NCI-H146 treated with DMSO at 0.1 percent for 48 hours (cell line): ENCODE data around the gene SPINT1.
A peak's percentile ranks its signal among the peaks of the same experiment; 100 is the strongest.

Experiments
- DNase-seq: peaks from one replicate; lab custom pipeline; 2025; ENCODE audit not compliant: unreplicated experiment; lab: John Stamatoyannopoulos, UW

SPINT1 gene, protein sequence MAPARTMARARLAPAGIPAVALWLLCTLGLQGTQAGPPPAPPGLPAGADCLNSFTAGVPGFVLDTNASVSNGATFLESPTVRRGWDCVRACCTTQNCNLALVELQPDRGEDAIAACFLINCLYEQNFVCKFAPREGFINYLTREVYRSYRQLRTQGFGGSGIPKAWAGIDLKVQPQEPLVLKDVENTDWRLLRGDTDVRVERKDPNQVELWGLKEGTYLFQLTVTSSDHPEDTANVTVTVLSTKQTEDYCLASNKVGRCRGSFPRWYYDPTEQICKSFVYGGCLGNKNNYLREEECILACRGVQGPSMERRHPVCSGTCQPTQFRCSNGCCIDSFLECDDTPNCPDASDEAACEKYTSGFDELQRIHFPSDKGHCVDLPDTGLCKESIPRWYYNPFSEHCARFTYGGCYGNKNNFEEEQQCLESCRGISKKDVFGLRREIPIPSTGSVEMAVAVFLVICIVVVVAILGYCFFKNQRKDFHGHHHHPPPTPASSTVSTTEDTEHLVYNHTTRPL

DNA sequence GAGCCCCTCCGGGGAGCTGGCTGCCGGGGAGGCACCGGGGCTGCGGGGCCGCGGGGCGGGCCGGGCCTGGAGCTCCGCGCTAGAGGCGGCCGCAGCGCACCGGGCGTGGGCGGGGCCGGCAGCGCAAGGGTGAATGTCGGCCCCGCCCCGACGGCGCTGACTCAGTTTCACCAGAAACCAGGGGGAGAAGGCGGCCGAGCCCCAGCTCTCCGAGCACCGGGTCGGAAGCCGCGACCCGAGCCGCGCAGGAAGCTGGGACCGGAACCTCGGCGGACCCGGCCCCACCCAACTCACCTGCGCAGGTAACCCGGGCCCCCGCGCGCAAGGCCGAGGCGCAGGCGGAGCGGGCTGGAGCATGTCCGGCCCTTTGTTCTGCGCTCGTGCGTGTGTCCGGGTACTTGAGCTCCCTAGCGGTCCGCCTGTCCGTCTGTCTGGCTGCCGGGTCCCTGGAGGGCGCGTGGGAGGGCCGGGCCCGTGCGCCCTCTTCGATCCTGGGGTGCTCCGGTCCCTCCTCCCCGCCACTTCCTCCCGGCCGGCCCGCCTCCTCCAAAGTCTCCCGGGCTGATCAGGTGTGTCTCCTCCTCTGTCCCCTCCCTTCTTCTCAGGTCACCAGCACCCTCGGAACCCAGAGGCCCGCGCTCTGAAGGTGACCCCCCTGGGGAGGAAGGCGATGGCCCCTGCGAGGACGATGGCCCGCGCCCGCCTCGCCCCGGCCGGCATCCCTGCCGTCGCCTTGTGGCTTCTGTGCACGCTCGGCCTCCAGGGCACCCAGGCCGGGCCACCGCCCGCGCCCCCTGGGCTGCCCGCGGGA lies at the start of gene SPINT1:
Gene SPINT1 (plus strand): TSS at position 164 of the 811 bp plus-strand sequence. CDS start 507 bp downstream, at position 671.
- peak; percentile 17 for DNase-seq

DNA sequence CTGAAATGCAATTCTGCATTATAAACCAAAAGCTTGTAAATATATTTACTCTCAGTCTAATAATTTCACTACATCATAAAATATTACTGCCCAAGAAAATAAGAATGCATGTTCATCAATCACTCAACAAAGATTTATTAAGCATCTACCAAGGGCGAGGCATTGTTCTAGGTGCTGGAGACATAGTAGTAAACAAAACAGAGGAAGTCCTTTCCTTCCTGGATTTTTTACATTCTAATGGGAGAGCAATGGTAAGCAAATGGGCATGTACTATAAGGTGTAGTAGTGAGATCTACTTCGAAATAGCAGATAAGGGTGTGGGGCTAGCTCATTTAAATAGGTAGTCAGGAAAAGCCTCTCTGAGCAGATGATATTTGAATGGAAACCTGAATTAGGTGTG lies 47.8 kb upstream of the SPINT1 start:
- no peak for DNase-seq

DNA sequence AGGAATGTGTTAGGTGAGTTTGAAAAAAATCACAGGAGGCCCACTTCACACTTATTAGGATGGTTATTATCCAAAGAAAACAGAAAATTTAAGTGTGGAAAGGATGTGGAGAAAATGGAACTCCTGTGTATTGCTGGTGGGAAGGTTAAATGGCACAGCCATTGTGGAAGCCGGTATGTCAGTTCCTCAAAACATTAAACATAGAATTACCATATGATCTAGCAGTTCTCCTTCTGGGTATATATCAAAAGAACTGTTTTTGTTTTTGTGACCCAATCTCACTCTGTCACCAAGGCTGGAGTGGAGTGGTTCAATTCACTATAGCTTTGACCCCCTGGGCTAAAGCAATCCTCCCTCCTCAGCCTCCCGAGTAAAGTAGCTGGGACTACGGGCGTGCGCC lies 47.3 kb upstream of the SPINT1 start:
- no peak for DNase-seq

DNA sequence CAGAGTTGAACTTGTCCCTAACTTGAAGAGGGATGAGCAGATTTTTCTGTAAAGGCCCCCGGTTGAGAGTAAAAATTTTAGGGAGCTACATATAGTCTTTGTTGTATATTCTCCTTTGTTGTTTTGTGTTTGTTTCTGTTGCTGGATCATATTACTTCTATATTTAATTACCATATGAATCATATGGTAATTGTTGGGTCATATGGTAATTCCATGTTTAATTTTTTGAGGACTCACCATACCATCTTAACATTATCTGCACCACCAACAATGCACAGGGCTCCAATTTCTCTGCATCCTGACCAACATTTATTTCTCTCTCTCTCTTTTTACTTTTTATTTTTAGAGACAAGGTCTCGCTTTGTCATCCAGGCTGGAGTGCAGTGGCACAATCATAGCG lies 44.3 kb upstream of the SPINT1 start:
- DNase-seq = no peak

DNA sequence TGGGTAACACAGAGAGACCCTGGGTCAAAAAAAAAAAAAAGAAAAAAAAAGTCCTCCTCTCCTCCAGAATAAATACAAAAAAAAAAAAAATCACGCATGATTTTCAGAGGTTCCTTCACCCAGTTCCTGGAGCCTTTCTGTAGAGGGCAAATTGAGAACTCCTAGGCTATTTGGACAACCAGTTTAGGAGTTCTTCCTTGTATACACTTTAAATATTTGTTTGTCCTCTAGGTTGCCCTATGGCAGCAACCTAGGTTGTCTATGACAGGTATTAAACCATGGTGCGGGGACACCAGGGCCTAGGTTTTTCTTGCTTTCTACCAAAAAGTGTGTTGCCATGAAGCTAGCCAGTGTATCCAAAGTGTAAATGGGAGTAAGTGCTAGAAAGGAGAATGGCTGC lies 40.8 kb upstream of the SPINT1 start:
- no peak for DNase-seq

DNA sequence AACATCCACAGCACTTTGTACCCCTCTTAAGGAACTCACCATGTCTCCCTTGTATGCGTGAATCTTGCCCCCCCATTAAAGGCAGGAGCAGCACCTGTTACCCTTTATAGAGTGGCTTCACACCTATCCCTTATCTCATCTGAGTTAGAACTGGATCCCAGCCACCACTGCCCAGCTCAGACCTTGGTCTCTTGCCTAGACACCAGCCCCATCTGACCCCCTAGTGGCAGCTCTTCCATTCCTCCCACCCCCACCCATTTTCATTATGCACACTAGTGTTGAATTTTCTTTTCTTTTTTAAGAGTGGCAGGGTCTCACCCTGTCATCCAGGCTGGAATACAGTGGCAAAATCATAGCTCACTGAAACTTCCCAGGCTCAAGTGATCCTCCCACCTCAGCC lies 40.2 kb upstream of the SPINT1 start:
- no peak for DNase-seq

DNA sequence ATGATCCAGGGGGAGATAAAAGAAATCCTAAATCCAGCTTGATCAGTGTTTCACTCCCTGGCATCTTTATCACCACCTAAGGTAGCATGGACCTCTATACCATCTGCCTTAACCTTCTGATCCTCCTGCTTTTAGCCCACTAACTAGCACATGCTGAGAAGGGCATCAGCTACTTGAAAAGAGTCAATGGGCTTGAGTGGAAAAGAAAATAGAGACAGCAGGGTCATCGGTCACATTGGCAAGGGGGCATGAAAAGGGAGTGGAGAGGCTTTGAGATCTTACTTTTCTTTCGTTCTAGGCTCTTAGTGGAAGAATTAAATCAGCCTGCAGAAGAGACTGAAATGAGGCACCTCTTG lies 37.2 kb upstream of the SPINT1 start:
- no peak for DNase-seq

DNA sequence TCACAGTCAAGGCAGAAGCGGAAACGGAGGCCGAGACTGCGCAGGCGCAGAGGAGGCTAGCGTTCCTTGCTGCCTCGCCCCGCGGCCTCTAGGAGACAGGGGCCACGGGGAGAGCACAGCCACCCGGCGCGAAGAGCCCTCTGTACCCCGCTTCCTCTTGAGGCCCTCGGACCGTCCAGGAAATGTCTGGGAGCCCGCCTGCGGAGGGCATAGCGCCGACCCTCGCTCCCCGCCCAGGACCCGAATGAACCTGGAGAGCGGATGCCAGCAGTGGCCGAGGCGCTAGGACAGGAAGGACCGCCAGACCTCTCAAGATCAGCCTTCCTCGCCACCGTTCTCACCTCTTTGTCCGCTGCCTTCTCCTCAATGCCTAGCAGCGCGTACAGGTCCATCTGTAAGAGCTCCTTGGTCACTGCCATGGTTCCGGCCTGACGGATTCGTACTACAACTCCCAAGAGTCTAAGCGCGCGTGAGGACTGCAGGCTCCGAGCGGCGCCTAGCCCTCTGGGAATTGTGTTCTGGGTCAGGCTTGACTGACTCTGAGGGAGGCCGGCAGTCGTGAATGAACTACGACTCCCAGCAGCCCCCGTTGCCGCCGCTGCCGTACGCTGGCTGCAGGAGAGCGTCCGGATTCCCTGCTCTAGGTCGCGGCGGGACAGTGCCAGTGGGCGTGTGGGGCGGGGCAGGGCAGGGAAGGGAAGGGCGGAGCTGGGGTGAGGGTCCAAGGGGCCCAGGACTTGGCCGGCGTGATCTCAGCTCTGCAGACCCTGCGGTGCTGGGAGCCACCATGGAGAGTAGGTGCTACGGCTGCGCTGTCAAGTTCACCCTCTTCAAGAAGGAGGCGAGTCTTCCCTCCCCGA lies 36.6 kb upstream of the SPINT1 start, which contains the start of the genes DNAJC17 and ZFYVE19:
Gene DNAJC17 (minus strand): TSS at position 446 of the 860 bp plus-strand sequence. CDS start 27 bp downstream, at position 419.
Gene ZFYVE19 (plus strand): TSS at position 62 of the 860 bp plus-strand sequence. CDS start 501 bp downstream, at position 563.
- DNase-seq = peak; percentile 87

DNA sequence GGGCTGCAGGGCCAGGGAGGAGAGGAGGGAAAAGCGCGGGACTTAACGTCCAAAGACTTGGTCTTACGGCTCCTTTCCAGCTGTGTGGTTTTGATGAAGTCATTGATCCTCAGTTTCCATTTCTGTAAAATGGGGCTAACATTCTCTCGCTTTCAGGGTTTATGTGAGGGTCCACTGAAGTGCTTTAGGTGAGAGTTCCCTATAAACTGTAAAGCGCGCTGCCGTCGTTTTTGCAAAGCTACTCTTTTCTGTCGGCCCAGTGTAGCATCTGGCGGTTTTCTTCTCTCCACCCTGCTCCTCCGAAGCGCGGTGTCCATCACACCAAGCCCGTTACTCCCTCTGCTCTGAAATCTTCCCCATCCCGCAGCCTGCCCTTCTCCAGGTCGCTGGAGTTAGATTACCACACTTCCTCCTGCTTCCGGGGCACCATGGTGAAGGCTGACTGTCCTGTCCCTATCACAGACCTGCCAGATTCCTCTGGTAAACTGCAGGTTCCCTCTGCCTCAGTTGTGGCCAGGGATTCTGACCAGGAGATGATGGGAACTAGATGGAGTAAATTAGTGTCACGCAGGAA lies 35.9 kb upstream of the SPINT1 start:
- DNase-seq = no peak

DNA sequence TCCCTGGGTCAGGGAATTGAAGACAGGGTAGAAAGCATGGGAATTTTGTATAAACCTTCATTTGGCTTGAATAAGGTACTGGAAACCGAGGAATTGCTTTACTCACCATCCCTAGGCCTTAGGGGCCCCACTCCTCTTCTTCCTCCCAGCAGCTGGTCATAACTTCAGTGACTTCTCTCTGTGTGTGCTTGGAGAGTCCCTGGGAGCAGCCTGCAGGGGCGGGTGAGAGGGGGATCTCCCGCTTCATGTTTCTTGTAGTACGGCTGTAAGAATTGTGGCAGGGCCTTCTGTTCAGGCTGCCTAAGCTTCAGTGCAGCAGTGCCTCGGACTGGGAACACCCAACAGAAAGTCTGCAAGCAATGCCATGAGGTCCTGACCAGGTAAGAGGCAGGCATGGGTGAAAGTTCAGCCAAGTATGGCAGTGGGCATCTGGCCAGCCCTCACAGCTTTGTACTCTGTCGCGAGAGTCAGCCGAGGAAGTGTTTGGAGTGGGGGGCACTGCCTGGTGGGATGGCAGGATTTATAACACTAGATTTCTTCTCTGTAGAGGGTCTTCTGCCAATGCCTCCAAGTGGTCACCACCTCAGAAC lies 34.9 kb upstream of the SPINT1 start:
- DNase-seq = no peak

DNA sequence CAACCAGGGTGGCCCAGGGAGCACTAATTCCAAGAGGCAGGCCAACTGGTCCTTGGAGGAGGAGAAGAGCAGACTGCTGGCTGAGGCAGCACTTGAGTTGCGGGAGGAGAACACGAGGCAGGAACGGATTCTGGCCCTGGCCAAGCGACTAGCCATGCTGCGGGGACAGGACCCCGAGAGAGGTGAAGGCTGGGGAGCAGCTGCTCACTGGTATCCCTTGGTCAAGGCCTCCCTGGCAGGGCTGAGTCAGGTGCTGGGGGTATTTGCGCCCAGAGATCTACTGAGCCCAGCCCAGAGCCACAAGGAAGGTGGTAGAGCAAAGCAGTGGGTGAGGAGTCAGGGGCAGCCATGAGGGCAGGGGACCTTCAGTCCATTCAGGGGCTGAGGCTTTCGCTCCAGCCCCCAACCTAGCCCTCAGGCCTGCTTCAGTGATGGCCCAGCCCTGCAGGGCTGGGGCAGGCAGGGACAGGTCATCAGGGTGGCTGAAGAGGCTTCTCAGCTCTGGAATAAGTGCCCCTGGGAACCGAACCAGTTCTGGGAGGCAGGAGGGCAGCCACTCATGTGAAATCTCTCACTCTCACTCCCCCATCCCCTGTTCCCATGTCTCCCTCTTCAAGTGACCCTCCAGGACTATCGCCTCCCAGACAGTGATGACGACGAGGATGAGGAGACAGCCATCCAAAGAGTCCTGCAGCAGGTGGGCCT lies 31.0 kb upstream of the SPINT1 start:
- DNase-seq = no peak

DNA sequence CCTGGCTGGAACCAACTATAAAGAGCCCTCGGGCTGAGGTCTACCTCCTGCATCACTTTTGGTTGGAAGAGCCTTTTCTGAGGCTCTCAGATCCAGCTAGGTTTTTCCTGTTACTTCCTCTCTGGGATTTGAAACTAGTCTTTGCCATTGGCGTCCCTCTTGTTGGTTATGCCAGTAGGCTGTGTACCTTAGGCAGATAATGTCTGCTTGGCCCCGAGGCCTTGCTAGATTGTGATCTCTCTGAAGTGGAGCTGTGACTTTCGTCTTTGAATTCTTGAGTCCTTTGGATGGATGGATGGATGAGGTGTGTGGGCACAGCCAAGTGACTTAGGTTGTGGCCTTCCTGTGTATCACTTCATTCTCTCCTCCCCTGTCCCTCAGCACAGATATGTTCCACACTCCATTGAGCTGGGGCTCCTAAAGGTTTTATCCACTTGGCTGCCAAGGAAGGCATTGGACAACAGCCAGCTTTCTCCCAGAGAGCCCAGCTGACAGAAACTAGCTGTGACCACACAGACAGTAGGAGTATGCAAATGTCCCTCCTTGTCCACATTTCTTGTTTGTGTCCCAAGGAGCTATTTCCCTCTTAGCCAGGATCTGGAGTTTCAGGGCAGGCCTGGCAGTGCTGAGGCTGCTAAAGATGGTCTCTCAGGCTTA lies 28.7 kb upstream of the SPINT1 start:
- DNase-seq = no peak

DNA sequence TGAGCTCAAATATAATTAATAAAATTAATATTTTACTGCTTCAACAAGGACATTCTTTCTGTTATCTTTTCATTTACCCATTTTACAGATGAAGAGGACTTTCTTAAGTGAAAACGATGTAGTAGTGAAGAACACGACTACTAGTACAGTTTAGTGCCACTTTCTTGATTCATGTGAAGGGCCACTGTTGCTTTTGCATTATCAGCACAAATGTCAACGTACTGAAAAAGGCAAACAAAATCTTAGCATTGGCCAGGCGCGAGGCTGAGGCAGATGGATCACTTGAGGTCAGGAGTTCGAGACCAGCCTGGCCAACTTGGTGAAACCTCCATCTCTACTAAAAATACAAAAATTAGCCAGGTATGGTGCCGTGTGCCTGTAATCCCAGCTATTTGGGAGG lies 24.8 kb upstream of the SPINT1 start:
- no peak for DNase-seq

DNA sequence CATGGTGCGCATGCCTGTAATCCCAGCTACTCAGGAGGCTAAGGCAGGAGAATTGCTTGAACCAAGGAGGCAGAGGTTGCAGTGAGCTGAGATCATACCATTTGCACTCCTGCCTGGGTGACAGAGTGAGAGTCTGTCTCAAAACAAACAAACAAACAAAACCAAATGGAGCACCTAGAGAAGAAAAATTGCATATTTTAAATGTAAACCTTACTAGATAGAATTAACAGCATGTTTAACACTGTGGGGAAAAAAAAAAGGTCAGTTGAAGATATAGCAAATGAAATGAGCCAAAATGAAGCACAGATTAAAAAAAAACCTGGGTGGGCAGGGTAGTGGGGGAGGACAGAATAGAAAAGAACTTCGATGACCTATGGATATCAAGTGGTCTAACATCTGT lies 22.7 kb upstream of the SPINT1 start:
- no peak for DNase-seq

DNA sequence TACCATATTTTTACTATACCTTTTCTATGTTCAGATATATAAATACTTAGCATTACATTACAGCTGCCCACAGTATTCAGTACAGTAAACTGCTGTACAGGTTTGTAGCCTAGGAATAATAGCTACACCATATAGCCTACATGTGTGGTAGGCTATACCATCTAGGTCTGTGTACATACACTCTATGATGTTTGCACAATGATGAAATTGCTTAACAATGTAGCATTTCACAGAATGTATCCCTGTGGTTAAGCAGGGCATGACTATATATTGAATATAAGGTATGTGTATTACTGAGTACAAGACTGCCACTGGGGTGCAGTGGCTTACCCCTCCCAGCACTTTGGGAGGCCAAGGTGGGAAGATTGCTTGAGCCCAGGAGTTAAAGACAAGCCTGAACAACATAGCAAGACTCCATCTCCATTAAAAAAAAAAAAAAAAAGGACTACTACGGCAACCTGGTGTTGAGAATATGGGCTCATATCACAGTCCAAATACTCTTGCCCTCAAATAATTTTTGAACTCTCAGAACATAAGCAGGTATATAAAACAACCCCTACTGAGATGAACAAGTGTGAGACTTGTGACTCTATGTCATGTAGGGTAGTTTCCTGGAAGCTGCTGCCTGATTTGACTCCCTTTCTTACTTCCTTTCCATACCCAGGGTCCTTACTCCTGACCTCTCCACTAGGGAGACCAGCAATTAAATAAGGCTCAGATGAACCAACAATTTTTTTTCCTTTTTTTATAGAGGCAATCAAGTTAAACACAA lies 20.1 kb upstream of the SPINT1 start:
- DNase-seq = no peak

DNA sequence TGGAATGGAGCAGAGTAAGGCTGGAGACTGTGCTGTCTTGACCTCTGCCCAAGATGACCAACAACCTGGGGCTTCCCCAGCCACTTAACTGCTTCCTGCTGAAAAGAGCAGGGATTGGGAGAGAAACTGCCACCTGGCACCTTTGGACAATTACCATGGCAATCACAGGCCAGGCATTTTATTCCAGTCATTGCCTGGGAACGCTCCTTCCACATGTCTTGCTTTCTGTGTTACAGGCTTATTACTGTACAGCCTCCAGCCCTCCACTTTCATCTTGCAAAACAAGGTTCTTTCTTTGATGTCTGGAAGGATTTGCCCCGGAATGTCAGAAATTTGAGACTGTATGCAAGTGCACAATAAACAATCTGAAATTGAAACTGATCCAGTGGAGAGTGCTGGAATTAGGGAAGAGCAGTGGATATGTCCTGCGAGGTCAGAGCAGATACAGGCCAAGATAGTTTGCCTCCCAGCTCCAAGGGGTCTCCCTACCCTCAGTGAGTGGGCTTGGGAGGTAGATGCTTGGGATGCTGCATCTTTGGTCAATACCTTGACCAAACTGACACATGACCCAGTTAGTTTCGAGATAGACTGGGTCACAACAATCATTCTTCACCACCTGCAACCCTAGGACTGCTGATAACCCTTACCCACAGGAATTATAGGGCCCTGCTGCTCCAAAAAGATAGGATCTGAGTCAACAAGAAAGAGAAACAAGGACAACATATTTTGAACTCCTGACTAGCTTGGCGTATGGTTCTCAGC lies 18.0 kb upstream of the SPINT1 start:
- no peak for DNase-seq

DNA sequence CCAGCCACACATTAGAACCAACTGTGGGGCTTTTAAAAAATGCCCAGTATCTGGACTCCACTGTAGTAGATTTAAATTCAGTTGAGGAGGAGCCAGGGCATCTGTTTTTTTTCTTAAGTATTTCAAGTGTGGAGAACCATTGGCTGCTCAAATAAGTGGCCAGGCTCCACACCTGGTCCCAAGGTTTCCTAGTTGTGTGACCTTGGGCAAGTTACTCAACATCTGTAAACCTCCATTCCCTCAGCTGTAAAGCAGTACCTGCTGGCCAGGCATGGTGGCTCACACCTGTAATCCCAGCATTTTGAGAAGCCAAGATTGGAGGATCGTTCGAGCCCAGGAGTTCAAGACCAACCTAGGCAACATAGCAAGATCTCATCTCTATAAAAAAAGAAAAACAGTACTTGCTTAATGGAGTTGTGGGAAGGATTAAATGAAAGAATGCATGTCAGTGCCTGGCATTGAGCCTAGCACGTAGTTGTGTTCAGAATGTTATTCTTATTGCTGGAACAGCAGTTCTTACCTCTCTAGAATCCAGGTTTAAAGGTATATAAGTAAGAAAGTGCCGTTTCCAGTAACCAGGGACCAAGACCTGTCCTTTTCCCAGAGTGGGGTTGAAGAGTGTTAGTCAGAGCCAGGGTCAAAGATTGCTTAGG lies 17.3 kb upstream of the SPINT1 start:
- DNase-seq = no peak
